Renal cortical epithelial cell (primary cell): ENCODE measurements around the gene CACNA1C. TPM values are rescaled to one million over a fixed set of nuclear protein-coding genes. Genes with fewer than 3 reads are reported as not detected.

ENCODE experiments used
- DNase-seq: peaks from one replicate; pipeline ENCODE4 v3.0.0-alpha.2; 2011; ENCODE audit warnings: low read depth
- total RNA-seq: library from RNA; depleted of rRNA; stranded (reverse); fragments of >200 nt; gene quantifications from 2 replicates; pipeline ENCODE4 v1.2.3, GENCODE V29; 2014

Gene CACNA1C
- total RNA-seq, 1 donor from 2014 or later = 0.05 TPM

DNA sequence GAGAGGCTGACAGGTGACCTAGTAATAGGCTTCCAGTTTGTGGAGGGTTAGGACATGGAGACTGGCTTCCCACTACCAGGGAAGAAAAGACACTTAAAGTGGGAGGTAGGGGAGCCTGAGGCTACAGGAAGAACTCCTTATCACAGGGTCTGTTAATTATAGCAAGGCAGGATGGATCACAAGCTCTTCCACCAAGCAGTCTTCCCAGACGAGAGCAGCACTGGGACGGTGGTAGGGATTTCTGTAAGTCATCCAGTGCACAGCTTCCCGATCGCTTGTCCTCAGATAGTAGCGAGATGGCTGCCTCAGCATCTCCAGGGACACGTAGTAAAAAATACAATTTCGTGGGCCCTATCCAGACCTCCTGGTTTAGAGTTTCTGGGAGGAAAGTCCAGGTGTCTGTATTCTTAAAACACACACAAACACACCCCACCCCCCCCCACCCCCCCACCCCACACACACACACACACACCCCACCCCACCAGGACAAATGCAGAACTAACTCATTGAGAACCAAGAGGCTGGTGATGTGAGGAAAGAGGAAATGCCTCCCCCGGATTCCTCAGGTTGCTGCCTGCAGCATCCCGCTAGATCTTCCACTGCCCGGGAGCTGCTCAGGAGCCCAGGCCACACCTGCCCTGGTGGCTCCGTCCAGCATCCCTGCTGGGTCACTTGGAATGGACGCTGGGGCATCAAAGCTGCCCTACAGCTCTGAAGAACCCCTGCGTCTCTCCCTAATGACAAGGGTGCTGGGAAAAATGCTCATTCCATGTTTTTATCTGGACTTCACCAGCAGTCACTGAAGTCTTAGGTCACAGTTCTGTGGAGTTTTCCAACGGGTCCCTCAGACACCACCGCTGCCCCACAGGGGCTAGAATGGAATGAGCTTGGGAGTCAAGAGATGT, 307.2 kb downstream of the CACNA1C start:
- no peak for DNase-seq

- DNase-seq = no peak
Observed at GRCh38 chr12:2360630-2361170, 307.9 kb downstream of the CACNA1C start.

- no peak for DNase-seq
Observed at GRCh38 chr12:2363836-2364609, 311.2 kb downstream of the CACNA1C start.

- no peak for DNase-seq
Observed at GRCh38 chr12:2364631-2365051, 311.9 kb downstream of the CACNA1C start.

- no peak for DNase-seq
Observed at GRCh38 chr12:2366711-2367110, 313.9 kb downstream of the CACNA1C start.

DNA sequence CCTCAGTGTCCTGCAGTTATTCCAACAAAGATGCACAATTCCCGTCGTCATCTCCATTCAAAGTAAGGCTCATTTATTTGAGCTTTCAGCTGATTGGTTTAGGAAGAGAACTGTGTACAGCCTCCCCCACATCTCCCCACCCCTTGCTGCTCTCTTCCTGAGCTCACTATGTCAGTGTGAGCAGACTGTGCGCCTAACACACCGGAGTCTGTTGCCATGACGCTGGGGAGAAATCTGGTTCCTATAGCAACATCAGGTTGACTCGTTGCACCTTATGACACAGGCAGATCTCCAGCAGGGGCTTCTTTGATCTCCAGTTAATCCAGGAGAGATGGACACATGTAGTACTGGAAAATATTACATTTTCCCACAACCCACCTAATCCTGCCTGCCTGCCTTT, 319.4 kb downstream of the CACNA1C start:
- DNase-seq = no peak

GRCh38 chr12:2372735-2373134, 319.9 kb downstream of the CACNA1C start:
- DNase-seq = no peak

DNA sequence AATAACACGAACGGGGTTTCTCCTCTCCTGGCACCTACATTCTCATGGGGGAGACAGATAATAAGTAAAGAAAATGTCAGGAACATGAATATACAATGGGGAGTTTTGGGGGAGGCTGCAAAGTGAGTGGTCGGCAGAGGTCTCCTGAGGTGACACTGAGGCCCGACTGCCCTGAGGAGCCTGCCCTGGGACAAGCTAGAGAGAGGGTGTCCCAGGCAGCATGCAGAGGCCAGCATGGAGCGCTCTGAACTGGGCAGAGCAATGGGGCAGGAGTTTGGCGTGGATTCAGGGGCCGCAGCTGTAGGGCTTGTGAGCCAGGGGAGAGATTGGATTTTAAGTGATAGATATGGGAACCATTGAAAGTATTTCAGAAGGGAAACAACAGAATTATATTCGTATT, 320.5 kb downstream of the CACNA1C start:
- no peak for DNase-seq

DNA sequence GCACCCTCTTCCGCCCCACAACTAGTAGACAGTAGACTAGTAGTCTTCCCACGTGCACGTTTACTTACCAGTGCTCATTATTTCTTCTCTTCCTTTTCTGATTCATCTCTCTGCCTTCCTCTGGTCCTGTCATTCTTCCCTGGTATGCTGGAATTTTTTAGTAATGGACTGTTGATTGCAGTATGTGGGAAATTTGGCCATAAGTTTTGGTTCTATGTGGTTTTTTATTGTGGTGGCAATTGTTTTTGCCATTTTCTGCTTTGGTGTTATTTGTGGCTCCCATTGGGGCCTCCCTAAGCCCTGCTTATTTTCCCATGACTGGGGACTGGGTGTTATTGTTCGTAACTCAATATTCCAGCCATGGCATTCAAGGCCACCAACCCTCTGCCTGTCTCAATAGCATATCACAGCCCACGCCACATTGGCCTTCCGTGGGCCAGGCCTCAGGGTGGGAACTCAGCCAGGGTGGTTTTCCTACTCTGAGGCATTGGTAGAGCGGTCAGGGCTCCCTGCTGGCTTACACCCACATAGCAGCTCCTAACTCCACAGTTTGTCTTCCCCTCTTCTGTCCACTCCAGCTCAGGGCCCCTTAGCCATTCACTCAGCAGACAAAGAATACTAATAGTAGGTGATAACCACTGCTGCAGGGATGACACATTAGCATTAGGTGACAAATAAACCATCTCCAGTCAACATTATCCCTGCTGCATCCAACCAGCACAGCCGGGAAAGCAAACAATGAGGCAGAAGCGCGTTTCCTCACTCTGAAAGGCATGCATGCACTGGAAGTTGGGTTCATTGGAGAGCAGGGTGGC, 321.5 kb downstream of the CACNA1C start:
- DNase-seq = no peak

- no peak for DNase-seq
Observed at GRCh38 chr12:2375871-2376270, 323.1 kb downstream of the CACNA1C start.

- peak; percentile 6 for DNase-seq
Observed at GRCh38 chr12:2376908-2377657, 324.3 kb downstream of the CACNA1C start.

DNA sequence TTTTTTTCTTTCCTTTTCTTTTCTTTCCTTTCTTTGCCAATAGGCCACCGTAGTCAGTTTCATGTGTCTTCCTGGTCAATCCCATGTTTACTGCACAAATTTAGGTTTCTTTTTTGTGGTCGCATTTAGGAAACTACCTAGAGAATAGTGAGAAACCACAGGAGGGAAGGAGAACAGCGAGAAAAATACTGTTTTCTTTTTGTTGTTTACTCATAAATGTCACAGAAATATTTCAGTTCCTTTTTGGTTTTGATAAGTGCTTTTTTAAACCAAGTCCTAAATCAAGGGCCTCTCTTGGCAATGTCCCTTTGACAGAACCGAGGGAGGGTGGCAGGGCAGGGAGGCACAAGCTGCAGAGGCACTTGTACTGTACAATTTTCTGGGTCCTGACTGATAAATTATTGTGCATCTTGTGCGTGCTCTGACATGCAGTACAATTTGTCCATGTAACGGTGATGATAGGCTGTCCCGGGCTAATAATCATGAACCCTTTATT, 326.1 kb downstream of the CACNA1C start:
- DNase-seq = no peak

DNA sequence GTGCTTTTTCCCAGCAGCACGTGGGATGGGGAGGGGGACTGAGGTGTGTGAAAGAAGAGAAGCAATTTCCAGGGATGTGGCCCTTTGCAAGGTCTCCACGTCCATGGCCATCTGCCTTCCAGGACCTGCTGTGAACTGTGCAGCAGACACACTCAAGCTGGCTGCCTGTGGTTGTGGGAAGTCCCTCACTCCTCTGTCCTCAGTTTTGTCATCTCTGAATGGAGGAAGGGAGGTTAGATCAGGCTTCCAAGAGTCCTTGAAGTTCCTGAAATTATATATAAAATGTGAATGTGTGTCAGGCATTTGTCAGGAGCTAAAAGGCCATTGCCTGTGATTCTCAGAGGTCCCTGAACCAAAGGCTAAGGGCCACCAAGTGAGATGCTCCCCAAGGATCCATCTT, 328.2 kb downstream of the CACNA1C start:
- no peak for DNase-seq

DNA sequence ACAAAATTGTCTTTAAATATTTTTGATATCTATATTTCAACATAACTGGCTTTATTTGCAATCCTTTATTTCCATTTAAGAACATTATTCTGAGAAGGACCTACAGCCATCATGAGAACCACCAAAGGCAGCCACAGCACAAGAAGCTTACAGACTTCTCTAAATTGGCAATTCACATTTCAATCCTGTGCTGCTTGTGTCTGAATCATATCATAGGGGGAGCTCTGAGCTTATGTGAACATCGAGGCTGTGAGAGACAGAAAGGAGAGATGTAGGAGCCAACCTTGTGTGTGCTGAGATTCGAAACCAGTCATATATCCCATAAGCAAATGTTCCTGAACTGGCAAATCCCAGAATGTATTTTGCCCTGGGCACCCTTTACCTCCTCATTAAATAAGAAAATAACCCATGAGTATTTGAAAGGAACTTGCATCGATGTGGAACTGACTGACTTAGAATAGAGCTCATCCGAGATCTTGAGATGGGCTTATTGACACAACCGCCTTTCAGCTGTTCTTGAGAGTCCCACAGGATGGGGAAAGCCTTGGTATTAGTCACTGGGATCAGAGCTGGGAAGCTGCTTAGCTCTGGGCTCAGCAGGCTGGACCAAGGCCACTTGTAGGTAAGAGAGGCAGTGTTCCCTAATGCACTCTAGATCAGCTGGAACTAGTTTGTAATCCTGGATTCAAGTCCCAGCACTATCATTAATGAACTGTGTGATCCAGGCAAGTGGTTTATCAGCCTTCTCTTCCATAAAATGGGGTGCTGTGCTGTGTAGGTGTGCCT, 329.8 kb downstream of the CACNA1C start:
- peak; percentile 38 for DNase-seq

- DNase-seq = peak; percentile 75
Observed at GRCh38 chr12:2383325-2384028, 330.7 kb downstream of the CACNA1C start.

DNA sequence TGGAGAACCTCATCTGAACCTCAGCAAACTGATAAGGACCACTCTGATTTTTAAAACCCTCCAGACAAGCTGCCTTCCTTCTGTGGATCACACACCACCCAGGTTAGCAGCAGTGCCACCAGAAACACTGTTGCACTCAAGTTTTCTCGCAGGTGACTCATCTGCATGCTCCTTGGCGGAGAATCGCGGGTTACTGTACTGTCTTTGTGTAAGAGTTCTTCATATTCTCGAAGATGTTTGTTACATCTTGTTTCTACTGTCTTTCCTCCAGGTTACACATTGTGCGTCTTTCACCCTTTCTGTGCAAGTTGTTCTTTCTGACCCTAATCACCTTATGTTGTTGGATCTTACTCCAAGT, 331.2 kb downstream of the CACNA1C start:
- DNase-seq = no peak

DNA sequence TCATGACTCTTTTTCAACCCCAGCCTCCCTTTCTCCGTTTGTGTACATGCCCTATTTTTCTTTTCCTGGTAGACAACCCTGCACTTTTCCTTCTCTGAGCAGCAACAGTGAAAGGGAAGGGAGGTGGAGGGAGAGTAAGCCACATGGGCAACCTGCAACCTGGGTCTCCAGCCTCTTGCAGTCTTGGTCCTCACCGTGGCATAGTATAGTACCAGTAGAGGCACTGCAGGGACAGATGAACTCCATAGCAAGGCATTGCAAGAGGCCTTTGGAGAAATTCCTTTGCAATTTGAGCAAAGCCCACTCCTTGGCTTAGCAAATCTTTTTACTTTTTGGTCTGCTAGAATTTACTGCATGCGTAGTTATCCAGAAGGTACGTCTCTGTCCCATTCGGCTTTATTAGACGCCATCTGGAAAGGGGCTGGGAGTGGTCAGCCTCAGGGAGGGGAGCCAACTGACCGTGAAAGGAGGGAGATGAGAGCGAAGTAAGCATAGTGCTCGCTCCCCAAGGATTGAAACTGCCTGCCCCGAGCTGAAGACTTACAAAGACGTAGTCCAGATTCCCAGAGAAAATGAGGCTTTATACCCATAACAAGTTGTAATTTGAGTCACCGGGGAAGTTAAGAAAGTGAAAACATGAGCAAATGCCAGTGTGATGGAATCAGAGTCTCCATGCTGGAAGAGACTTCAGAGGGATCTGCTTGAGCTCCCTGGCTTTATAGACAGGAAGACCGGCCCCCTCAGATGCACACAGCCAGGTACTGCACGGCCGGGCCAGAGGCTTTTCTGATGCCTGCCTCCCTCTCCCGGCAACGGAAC, 332.0 kb downstream of the CACNA1C start:
- DNase-seq = peak; percentile 41

GRCh38 chr12:2385529-2385928, 332.7 kb downstream of the CACNA1C start:
- DNase-seq = no peak

- DNase-seq = no peak
Observed at GRCh38 chr12:2386566-2386965, 333.8 kb downstream of the CACNA1C start.
